GM19099 (cell line): ENCODE results near the gene BRSK1.

Source experiments
- POLR2A ChIP-seq: IDR thresholded peaks from 3 replicates; pipeline ENCODE4 v1.6.1; 2011; ENCODE audit warnings: low read depth; ENCODE audit not compliant: insufficient read length; ENCODE audit errors: extremely low read depth

Gene BRSK1

GRCh38 chr19:55355213-55355821, 71.5 kb downstream of the BRSK1 start:
- TF ChIP-seq POLR2A = no peak

GRCh38 chr19:55358493-55358892, 74.7 kb downstream of the BRSK1 start:
- TF ChIP-seq POLR2A = no peak

GRCh38 chr19:55358943-55359908, 75.4 kb downstream of the BRSK1 start:
- no peak for TF ChIP-seq POLR2A

- TF ChIP-seq POLR2A = no peak
Observed at GRCh38 chr19:55360902-55361301, 77.1 kb downstream of the BRSK1 start.
